ENCODE results near the gene CD300A.
"Not testable (repeated sequence)": the region's sequence is repeated elsewhere in the genome, so short reads cannot be mapped to it uniquely, and the experiment has no call there.

Gene CD300A

GRCh38 chr17:74485022-74485743 is 18.7 kb downstream of the CD300A start:
- DNase-seq (ENCODE audit: low read depth), result no peak
- in situ Hi-C loops (cut with HindIII; ENCODE audit: low sequenced_read_pairs), result no loop called here
- no peak overlapping the region for H3K4me3 ChIP-seq (ENCODE audit: low read depth, low read length)
- TF ChIP-seq, protein P1, sequence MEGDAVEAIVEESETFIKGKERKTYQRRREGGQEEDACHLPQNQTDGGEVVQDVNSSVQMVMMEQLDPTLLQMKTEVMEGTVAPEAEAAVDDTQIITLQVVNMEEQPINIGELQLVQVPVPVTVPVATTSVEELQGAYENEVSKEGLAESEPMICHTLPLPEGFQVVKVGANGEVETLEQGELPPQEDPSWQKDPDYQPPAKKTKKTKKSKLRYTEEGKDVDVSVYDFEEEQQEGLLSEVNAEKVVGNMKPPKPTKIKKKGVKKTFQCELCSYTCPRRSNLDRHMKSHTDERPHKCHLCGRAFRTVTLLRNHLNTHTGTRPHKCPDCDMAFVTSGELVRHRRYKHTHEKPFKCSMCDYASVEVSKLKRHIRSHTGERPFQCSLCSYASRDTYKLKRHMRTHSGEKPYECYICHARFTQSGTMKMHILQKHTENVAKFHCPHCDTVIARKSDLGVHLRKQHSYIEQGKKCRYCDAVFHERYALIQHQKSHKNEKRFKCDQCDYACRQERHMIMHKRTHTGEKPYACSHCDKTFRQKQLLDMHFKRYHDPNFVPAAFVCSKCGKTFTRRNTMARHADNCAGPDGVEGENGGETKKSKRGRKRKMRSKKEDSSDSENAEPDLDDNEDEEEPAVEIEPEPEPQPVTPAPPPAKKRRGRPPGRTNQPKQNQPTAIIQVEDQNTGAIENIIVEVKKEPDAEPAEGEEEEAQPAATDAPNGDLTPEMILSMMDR (IDR thresholded peaks at IDR 0.05; ENCODE audit: low read depth, low read length, missing control alignments), result no peak

DNA sequence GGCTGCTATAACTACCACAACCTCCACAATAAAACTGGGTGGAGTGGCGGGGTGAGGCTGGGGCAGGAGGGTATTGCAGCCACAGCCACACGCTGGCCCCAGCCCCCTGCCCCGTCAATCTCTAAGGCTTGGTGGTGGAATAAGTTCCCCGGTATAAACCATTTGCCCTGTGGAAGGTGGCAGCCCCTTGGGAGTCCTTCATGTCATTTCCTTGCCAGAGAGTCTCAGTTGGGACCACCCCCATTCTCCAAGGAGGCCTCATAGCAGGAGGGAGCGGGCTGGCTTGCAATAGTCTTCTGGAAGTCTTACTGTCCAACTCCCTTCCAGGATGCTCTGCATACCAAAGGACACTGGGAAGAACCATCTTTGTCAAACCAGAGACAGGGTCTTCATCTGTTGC is 19.4 kb downstream of the CD300A start:
- TF ChIP-seq, protein P1 (IDR thresholded peaks at IDR 0.05; ENCODE audit: low read depth, low read length, missing control alignments), result no peak
- H3K4me3 ChIP-seq (ENCODE audit: low read depth, low read length), result no peak overlapping the region

GRCh38 chr17:74488276-74488675 is 21.8 kb downstream of the CD300A start:
- DNase-seq (ENCODE audit: low read depth); in situ Hi-C loops (cut with HindIII; ENCODE audit: low sequenced_read_pairs); H3K4me3 ChIP-seq (ENCODE audit: low read depth, low read length): not testable (repeated sequence)

More for the DNA sequence above, 19.4 kb downstream of the CD300A start:
- no peak for DNase-seq (ENCODE audit: low read depth)
- in situ Hi-C loops (cut with HindIII; ENCODE audit: low sequenced_read_pairs), result no loop called here

GRCh38 chr17:74490716-74491115 is 24.3 kb downstream of the CD300A start:
- in situ Hi-C loops (cut with HindIII; ENCODE audit: low sequenced_read_pairs), result no loop called here
- TF ChIP-seq, protein P1 (IDR thresholded peaks at IDR 0.05; ENCODE audit: low read depth, low read length, missing control alignments), result no peak
- H3K4me3 ChIP-seq (ENCODE audit: low read depth, low read length), result no peak overlapping the region
- DNase-seq (ENCODE audit: low read depth), result no peak

GRCh38 chr17:74491626-74492025 is 25.2 kb downstream of the CD300A start:
- TF ChIP-seq, protein P1 (IDR thresholded peaks at IDR 0.05; ENCODE audit: low read depth, low read length, missing control alignments), result no peak
- DNase-seq (ENCODE audit: low read depth), result no peak
- in situ Hi-C loops (cut with HindIII; ENCODE audit: low sequenced_read_pairs), result no loop called here
- no peak overlapping the region for H3K4me3 ChIP-seq (ENCODE audit: low read depth, low read length)

GRCh38 chr17:74493331-74493833 is 26.9 kb downstream of the CD300A start:
- no peak overlapping the region for H3K4me3 ChIP-seq (ENCODE audit: low read depth, low read length)
- in situ Hi-C loops (cut with HindIII; ENCODE audit: low sequenced_read_pairs), result no loop called here
- TF ChIP-seq, protein P1 (IDR thresholded peaks at IDR 0.05; ENCODE audit: low read depth, low read length, missing control alignments), result peak; percentile 95
- peak; percentile 28 for DNase-seq (ENCODE audit: low read depth)

GRCh38 chr17:74497471-74497870 is 31.0 kb downstream of the CD300A start:
- TF ChIP-seq, protein P1 (IDR thresholded peaks at IDR 0.05; ENCODE audit: low read depth, low read length, missing control alignments), result no peak
- no peak for DNase-seq (ENCODE audit: low read depth)
- in situ Hi-C loops (cut with HindIII; ENCODE audit: low sequenced_read_pairs), result no loop called here
- no peak overlapping the region for H3K4me3 ChIP-seq (ENCODE audit: low read depth, low read length)
